OCI-LY7 (cell line): ENCODE measurements around the gene SPRED2. TPM values are rescaled to one million over a fixed set of nuclear protein-coding genes. Genes with fewer than 3 reads are reported as not detected.
A peak's percentile ranks its signal among the peaks of the same experiment; 100 is the strongest.

Experiments
- BruUV-seq: library from RNA; stranded (reverse); fragments of 400-500 nt; replicated peaks from 2 replicates; lab custom pipeline; 2021; lab: Mats Ljungman, UMichigan
- CTCF ChIA-PET: fragments of 300-600 bp; sonication (Branson Sonifier 250); formaldehyde crosslinking; loops from one replicate; lab custom pipeline; 2022; ENCODE audit warnings: antibody characterized with exemption; ENCODE audit not compliant: unreplicated experiment; lab: Charles Lee
- POLR2A ChIA-PET: fragments of 300-600 bp; sonication (Branson Sonifier 250); formaldehyde crosslinking; loops from one replicate; lab custom pipeline; 2022; ENCODE audit warnings: antibody characterized with exemption; lab: Charles Lee
- DNase-seq: peaks from one replicate; pipeline ENCODE4 v3.0.0-alpha.2; 2015; ENCODE audit warnings: low spot score
- H2AFZ ChIP-seq: fragments of 200-600 bp; sonication (generic), shearing (Covaris generic); 2 replicates; pipeline ENCODE4 v1.6.1; 2014; ENCODE audit warnings: mild to moderate bottlenecking, antibody characterized with exemption, low read length, moderate library complexity
- H3K27ac ChIP-seq: fragments of 200-600 bp; sonication (generic); 2 replicates; pipeline ENCODE4 v1.5.1; 2014; ENCODE audit warnings: mixed run types, low read depth, mild to moderate bottlenecking, moderate library complexity, low read length, inconsistent platforms; ENCODE audit not compliant: poor library complexity, severe bottlenecking
- H3K36me3 ChIP-seq: fragments of 200-600 bp; sonication (generic); 2 replicates; pipeline ENCODE4 v1.6.1; 2014; ENCODE audit warnings: mild to moderate bottlenecking, antibody characterized with exemption, low read length, moderate library complexity, mixed read lengths; ENCODE audit not compliant: insufficient read depth
- H3K4me1 ChIP-seq: fragments of 200-600 bp; sonication (generic); 2 replicates; pipeline ENCODE4 v1.5.1; 2014; ENCODE audit warnings: mild to moderate bottlenecking, low read length; ENCODE audit not compliant: insufficient read depth, poor library complexity, severe bottlenecking
- H3K4me2 ChIP-seq: fragments of 200-600 bp; sonication (generic); 2 replicates; pipeline ENCODE4 v1.6.1; 2014; ENCODE audit warnings: mild to moderate bottlenecking, low read length
- H3K4me3 ChIP-seq: fragments of 200-600 bp; sonication (generic); 2 replicates; pipeline ENCODE4 v1.5.1; 2014; ENCODE audit warnings: mild to moderate bottlenecking, low read depth, low read length; ENCODE audit not compliant: poor library complexity, severe bottlenecking
- H3K79me2 ChIP-seq: fragments of 200-600 bp; sonication (generic); 2 replicates; pipeline ENCODE4 v1.6.1; 2016; ENCODE audit warnings: low read depth, mild to moderate bottlenecking, low read length, moderate library complexity, mixed read lengths; ENCODE audit not compliant: insufficient read depth
- H3K9me2 ChIP-seq: fragments of 200-600 bp; sonication (generic); 2 replicates; pipeline ENCODE4 v1.6.1; 2016; ENCODE audit warnings: mild to moderate bottlenecking, low read length, mixed read lengths; ENCODE audit not compliant: insufficient read depth
- H3K9me3 ChIP-seq: fragments of 200-600 bp; sonication (generic); 2 replicates; pipeline ENCODE4 v1.6.1; 2014; ENCODE audit warnings: mild to moderate bottlenecking, mixed run types, low read length, mixed read lengths
- H4K20me1 ChIP-seq: fragments of 200-600 bp; sonication (generic); 2 replicates; pipeline ENCODE4 v1.6.1; 2014; ENCODE audit warnings: mild to moderate bottlenecking, antibody characterized with exemption, low read length, moderate library complexity, mixed read lengths; ENCODE audit not compliant: insufficient read depth
- EZH2phosphoT487 ChIP-seq: fragments of 200-600 bp; sonication (generic); IDR thresholded peaks from 2 replicates; pipeline ENCODE4 v1.6.1; 2018; ENCODE audit warnings: low read depth, borderline replicate concordance, mild to moderate bottlenecking, mixed run types, antibody characterized with exemption, low read length, moderate library complexity, mixed read lengths
- intact Hi-C: fragments of 100-400 bp; cut with micrococcal nuclease; formaldehyde crosslinking; loops from one replicate; pipeline ENCODE4 v1.10.0; 2022; ENCODE audit not compliant: unreplicated experiment
- total RNA-seq, 2 experiments: library from RNA; depleted of rRNA in 1 of 2; stranded (reverse); fragments of >200 nt in 1 of 2; shearing (Covaris generic) in 1 of 2; gene quantifications; 2 replicates each; pipeline ENCODE4 v1.2.3, GENCODE V29; 2014 to 2022
- TF ChIP-seq, protein P1 (sequence below): fragments of 200-600 bp; sonication (generic); conservative IDR thresholded peaks from 2 replicates; pipeline ENCODE4 v1.5.1; 2014; ENCODE audit warnings: mild to moderate bottlenecking, antibody characterized with exemption, low read length, moderate library complexity, mixed read lengths

Gene SPRED2
- total RNA-seq, 2 experiments from 2014 or later = 8.0 to 49.1 TPM

DNA sequence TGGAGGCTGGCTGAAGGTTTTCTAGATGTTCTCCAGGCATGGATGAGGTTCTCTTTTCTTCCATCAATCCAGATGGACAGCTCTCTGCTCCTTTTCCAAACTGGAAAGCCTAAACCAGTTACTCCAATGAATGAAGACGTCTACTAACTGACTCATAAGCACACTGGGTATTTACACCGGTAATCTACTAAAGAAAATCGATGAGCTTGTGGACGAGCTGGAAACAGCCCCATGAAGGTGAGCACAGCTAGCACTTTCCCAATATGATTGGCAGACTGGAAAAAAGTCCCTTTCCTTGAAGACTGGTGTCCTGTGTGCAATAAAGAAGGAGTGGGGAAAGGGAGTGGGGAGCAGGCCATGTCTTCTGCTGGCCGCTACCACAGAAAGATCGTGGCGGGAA, 120.8 kb downstream of the SPRED2 start:
- H4K20me1 ChIP-seq = no peaks in the 10 kb centered on the region
- peaks cover 58% of the 10 kb centered on the region for H3K36me3 ChIP-seq
- no peak overlapping the region for H2AFZ ChIP-seq
- ChIA-PET CTCF (no interaction called here), POLR2A (no interaction called here)
- H3K4me2 ChIP-seq = no peak overlapping the region
- no TSS peak for BruUV-seq
- intact Hi-C loops = no loop called here
- H3K9me3 ChIP-seq = no peaks in the 10 kb centered on the region
- H3K27ac ChIP-seq = no peak overlapping the region
- no peak for DNase-seq
- H3K9me2 ChIP-seq = no peaks in the 10 kb centered on the region
- H3K4me3 ChIP-seq = no peak overlapping the region
- peaks cover 10% of the 10 kb centered on the region for H3K4me1 ChIP-seq
- H3K79me2 ChIP-seq = no peaks in the 10 kb centered on the region
- no peak for TF ChIP-seq EZH2phosphoT487
- TF ChIP-seq, protein P1, sequence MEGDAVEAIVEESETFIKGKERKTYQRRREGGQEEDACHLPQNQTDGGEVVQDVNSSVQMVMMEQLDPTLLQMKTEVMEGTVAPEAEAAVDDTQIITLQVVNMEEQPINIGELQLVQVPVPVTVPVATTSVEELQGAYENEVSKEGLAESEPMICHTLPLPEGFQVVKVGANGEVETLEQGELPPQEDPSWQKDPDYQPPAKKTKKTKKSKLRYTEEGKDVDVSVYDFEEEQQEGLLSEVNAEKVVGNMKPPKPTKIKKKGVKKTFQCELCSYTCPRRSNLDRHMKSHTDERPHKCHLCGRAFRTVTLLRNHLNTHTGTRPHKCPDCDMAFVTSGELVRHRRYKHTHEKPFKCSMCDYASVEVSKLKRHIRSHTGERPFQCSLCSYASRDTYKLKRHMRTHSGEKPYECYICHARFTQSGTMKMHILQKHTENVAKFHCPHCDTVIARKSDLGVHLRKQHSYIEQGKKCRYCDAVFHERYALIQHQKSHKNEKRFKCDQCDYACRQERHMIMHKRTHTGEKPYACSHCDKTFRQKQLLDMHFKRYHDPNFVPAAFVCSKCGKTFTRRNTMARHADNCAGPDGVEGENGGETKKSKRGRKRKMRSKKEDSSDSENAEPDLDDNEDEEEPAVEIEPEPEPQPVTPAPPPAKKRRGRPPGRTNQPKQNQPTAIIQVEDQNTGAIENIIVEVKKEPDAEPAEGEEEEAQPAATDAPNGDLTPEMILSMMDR = no peak

- H3K4me1 ChIP-seq = peaks cover 10% of the 10 kb centered on the region
- BruUV-seq = TSS peak; percentile 63
- no peaks in the 10 kb centered on the region for H3K9me3 ChIP-seq
- intact Hi-C loops = no loop called here
- H4K20me1 ChIP-seq = no peaks in the 10 kb centered on the region
- no peak overlapping the region for H3K4me2 ChIP-seq
- H3K9me2 ChIP-seq = no peaks in the 10 kb centered on the region
- no peak overlapping the region for H3K4me3 ChIP-seq
- ChIA-PET CTCF (no interaction called here), POLR2A (no interaction called here)
- TF ChIP-seq, protein P1 = no peak
- no peak for TF ChIP-seq EZH2phosphoT487
- H3K79me2 ChIP-seq = no peaks in the 10 kb centered on the region
- DNase-seq = no peak
- no peak overlapping the region for H3K27ac ChIP-seq
- peaks cover 53% of the 10 kb centered on the region for H3K36me3 ChIP-seq
- no peak overlapping the region for H2AFZ ChIP-seq
These were observed 121.3 kb downstream of the SPRED2 start for GRCh38 chr2:65311049-65311448.

GRCh38 chr2:65309699-65310098, 122.7 kb downstream of the SPRED2 start:
- peaks cover 10% of the 10 kb centered on the region for H3K4me1 ChIP-seq
- H3K4me3 ChIP-seq = no peak overlapping the region
- no peak overlapping the region for H3K4me2 ChIP-seq
- H3K79me2 ChIP-seq = no peaks in the 10 kb centered on the region
- BruUV-seq = no TSS peak
- intact Hi-C loops = no loop called here
- H3K9me2 ChIP-seq = no peaks in the 10 kb centered on the region
- no peaks in the 10 kb centered on the region for H4K20me1 ChIP-seq
- CTCF ChIA-PET = no interaction called here
- peaks cover 42% of the 10 kb centered on the region for H3K36me3 ChIP-seq
- no peak for DNase-seq
- no peaks in the 10 kb centered on the region for H3K9me3 ChIP-seq
- no peak overlapping the region for H2AFZ ChIP-seq
- no peak overlapping the region for H3K27ac ChIP-seq
- POLR2A ChIA-PET = interaction anchor here (0.6 kb wide), 2 partner anchors 216 to 267 kb away, joined by 3 to 5 read pairs; no protein-coding TSS in a partner anchor
- TF ChIP-seq, protein P1 = no peak
- TF ChIP-seq EZH2phosphoT487 = no peak
